HepG2 (cell line): ENCODE results near the gene RANBP3. TPM values are rescaled to one million over a fixed set of nuclear protein-coding genes. Genes with fewer than 3 reads are reported as not detected.
A peak's percentile ranks its signal among the peaks of the same experiment; 100 is the strongest.

Experiments
- ATAC-seq: fragments of 200-7000 bp; cut with Tn5 transposase; 3 replicates; pipeline ENCODE4 v1.9.1; 2020; ENCODE audit warnings: mild to moderate bottlenecking, moderate library complexity
- BruUV-seq: library from RNA; stranded (reverse); fragments of 400-500 nt; replicated peaks from 2 replicates; lab custom pipeline; 2021; lab: Mats Ljungman, UMichigan
- CTCF ChIA-PET: fragments of 300-600 bp; formaldehyde crosslinking; extraction: SDS; loops from one replicate; lab custom pipeline; 2021; ENCODE audit warnings: low total read pairs, inconsistent platforms, low intra/inter-chr PET ratio; lab: Yijun Ruan, JAX
- POLR2A ChIA-PET: fragments of 350-600 bp; sonication (Branson Sonifier 250); formaldehyde crosslinking; loops from one replicate; lab custom pipeline; 2020; ENCODE audit warnings: antibody characterized with exemption, inconsistent platforms; lab: Yijun Ruan, JAX
- DNase-seq: peaks from one replicate; pipeline ENCODE4 v3.0.0-alpha.2; 2015; ENCODE audit warnings: low spot score
- FAIRE-seq: peaks from 3 replicates; lab custom pipeline; 2011; peaks lifted over from hg19 to GRCh38; lab: Jason Lieb, UNC
- H2AFZ ChIP-seq: one replicate; pipeline ENCODE4 v1.6.1; 2011; ENCODE audit warnings: low read length, inconsistent platforms
- H3K27ac ChIP-seq: fragments of 300-600 bp; 3 replicates; pipeline ENCODE4 v1.8.0; 2011; ENCODE audit warnings: mixed run types, mild to moderate bottlenecking, mixed read lengths, low read length, inconsistent platforms; ENCODE audit not compliant: insufficient read depth; ENCODE audit errors: extremely low read length
- H3K27me3 ChIP-seq, 2 experiments: fragments of 200-600 bp in 1 of 2; 2 replicates in 1 of 2; 3 replicates in 1 of 2; pipeline versions ENCODE4 v1.6.0 to v1.8.0; 2011; ENCODE audit warnings: low read length in 2 of 2, mild to moderate bottlenecking in 2 of 2, moderate library complexity in 2 of 2, inconsistent platforms in 1 of 2; ENCODE audit not compliant: insufficient read depth in 2 of 2, control insufficient read depth in 1 of 2
- H3K36me3 ChIP-seq, 2 experiments: fragments of 200-600 bp in 1 of 2; replicated peaks in 1 of 2; 2 replicates in 1 of 2; 3 replicates in 1 of 2; pipeline versions ENCODE4 v1.5.1 to v1.8.0; 2011; ENCODE audit warnings: low read length in 2 of 2, inconsistent platforms in 1 of 2; ENCODE audit not compliant: insufficient read depth in 2 of 2, control insufficient read depth in 1 of 2
- H3K4me1 ChIP-seq: 2 replicates; pipeline ENCODE4 v1.5.1; 2012; ENCODE audit warnings: low read length, inconsistent platforms; ENCODE audit not compliant: insufficient read depth
- H3K4me2 ChIP-seq: 2 replicates; pipeline ENCODE4 v1.6.0; 2011; ENCODE audit warnings: low read depth, low read length, inconsistent platforms
- H3K4me3 ChIP-seq, 3 experiments: fragments of 200-600 bp in 1 of 3; sonication (generic), shearing (Covaris generic) in 1 of 3; replicated peaks in 1 of 3; 2 replicates each; pipeline ENCODE4 v1.5.1; 2011 to 2016; ENCODE audit warnings: low read length in 3 of 3, inconsistent platforms in 2 of 3, low read depth in 2 of 3, mild to moderate bottlenecking in 2 of 3, control low read depth in 1 of 3, mixed read lengths in 1 of 3; ENCODE audit not compliant: insufficient read depth in 1 of 3
- H3K79me2 ChIP-seq: one replicate; pipeline ENCODE4 v1.6.1; 2011; ENCODE audit warnings: low read length, inconsistent platforms; ENCODE audit not compliant: insufficient read depth
- H3K9ac ChIP-seq: 2 replicates; pipeline ENCODE4 v1.6.0; 2011; ENCODE audit warnings: mild to moderate bottlenecking, low read depth, low read length, inconsistent platforms; ENCODE audit not compliant: insufficient read depth
- H3K9me3 ChIP-seq: 2 replicates; pipeline ENCODE4 v1.5.1; 2012; ENCODE audit warnings: mild to moderate bottlenecking, low read length
- H4K20me1 ChIP-seq: 2 replicates; pipeline ENCODE4 v1.6.0; 2011; ENCODE audit warnings: inconsistent platforms, mild to moderate bottlenecking, low read length, moderate library complexity; ENCODE audit not compliant: insufficient read depth
- CREB3 ChIP-seq: sonication (generic); formaldehyde crosslinking; IDR thresholded peaks from 2 replicates; pipeline ENCODE4 v1.5.0; 2020; ENCODE audit warnings: missing genetic modification reagents
- CTCF ChIP-seq: sonication (generic); formaldehyde crosslinking; IDR thresholded peaks from 2 replicates; pipeline ENCODE4 v1.5.0; 2020; ENCODE audit warnings: mild to moderate bottlenecking, missing genetic modification reagents, moderate library complexity
- FOXC1 ChIP-seq: sonication (generic); formaldehyde crosslinking; IDR thresholded peaks from 2 replicates; pipeline ENCODE4 v1.8.0; 2022; ENCODE audit warnings: mild to moderate bottlenecking, missing genetic modification reagents, borderline replicate concordance
- FOXO1 ChIP-seq: sonication (generic); formaldehyde crosslinking; IDR thresholded peaks from 2 replicates; pipeline ENCODE4 v1.4.0; 2020; ENCODE audit warnings: missing genetic modification reagents
- GRHL1 ChIP-seq: sonication (generic); formaldehyde crosslinking; conservative IDR thresholded peaks from 2 replicates; pipeline ENCODE4 v1.8.0; 2022; ENCODE audit warnings: missing genetic modification reagents
- KDM2A ChIP-seq: sonication (generic); formaldehyde crosslinking; IDR thresholded peaks from 2 replicates; pipeline ENCODE4 v1.4.0; 2020; ENCODE audit warnings: low read depth, missing genetic modification reagents, borderline replicate concordance
- KMT2B ChIP-seq: IDR thresholded peaks from 2 replicates; pipeline ENCODE4 v1.6.1; 2016; ENCODE audit warnings: missing genetic modification reagents, missing compliant biosample characterization
- LCORL ChIP-seq, 2 experiments: fragments of 450-650 bp in 1 of 2; sonication (generic) in 1 of 2; formaldehyde crosslinking in 1 of 2; IDR thresholded peaks; 2 replicates each; pipeline versions ENCODE4 v1.5.0 to v1.6.1; 2017 to 2020; ENCODE audit warnings: antibody characterized with exemption in 1 of 2, missing genetic modification reagents in 1 of 2
- MED8 ChIP-seq: sonication (generic); formaldehyde crosslinking; IDR thresholded peaks from 2 replicates; pipeline ENCODE4 v1.8.1; 2023; ENCODE audit warnings: mild to moderate bottlenecking, missing genetic modification reagents; ENCODE audit not compliant: insufficient replicate concordance
- NCOA2 ChIP-seq: sonication (generic); formaldehyde crosslinking; IDR thresholded peaks from 2 replicates; pipeline ENCODE4 v1.8.0; 2022; ENCODE audit warnings: inconsistent platforms
- NKX3-1 ChIP-seq: sonication (generic); formaldehyde crosslinking; IDR thresholded peaks from 2 replicates; pipeline ENCODE4 v1.5.0; 2020; ENCODE audit warnings: missing genetic modification reagents
- RCOR2 ChIP-seq: IDR thresholded peaks from 2 replicates; pipeline ENCODE4 v1.6.1; 2016; ENCODE audit warnings: missing biosample characterization, missing genetic modification reagents
- TEAD2 ChIP-seq: sonication (generic); formaldehyde crosslinking; IDR thresholded peaks from 2 replicates; pipeline ENCODE4 v1.9.0; 2021; ENCODE audit warnings: missing genetic modification reagents
- ZGPAT ChIP-seq: IDR thresholded peaks from 2 replicates; pipeline ENCODE4 v1.6.1; 2016; ENCODE audit warnings: mild to moderate bottlenecking
- ZNF329 ChIP-seq: sonication (generic); formaldehyde crosslinking; IDR thresholded peaks from 2 replicates; pipeline ENCODE4 v1.9.0; 2021; ENCODE audit warnings: low read depth, mild to moderate bottlenecking, missing genetic modification reagents
- ZNF350 ChIP-seq: sonication (generic); formaldehyde crosslinking; IDR thresholded peaks from 2 replicates; pipeline ENCODE4 v1.4.0; 2020; ENCODE audit warnings: mild to moderate bottlenecking, low read depth, missing genetic modification reagents, borderline replicate concordance
- ZNF598 ChIP-seq: sonication (generic); formaldehyde crosslinking; IDR thresholded peaks from 2 replicates; pipeline ENCODE4 v1.5.1; 2020; ENCODE audit warnings: mild to moderate bottlenecking, missing genetic modification reagents, borderline replicate concordance
- ZNF629 ChIP-seq: sonication (generic); formaldehyde crosslinking; conservative IDR thresholded peaks from 2 replicates; pipeline ENCODE4 v1.5.0; 2020; ENCODE audit warnings: missing genetic modification reagents
- WGBS: methylation state at CpG from one replicate; pipeline ENCODE4 v1.1.6; 2017; ENCODE audit warnings: low lambda C conversion rate; 5-methylcytosine and 5-hydroxymethylcytosine counted together
- in situ Hi-C: cut with HindIII; loops from 2 replicates; pipeline ENCODE4 v1.10.0; 2017; ENCODE audit warnings: low pct_unique_long_range_greater_than_20kb; ENCODE audit not compliant: extremely low pct_ligation_motif_present
- intact Hi-C: fragments of 100-400 bp; cut with micrococcal nuclease; formaldehyde crosslinking; loops from one replicate; pipeline ENCODE4 v1.10.0; 2022; ENCODE audit not compliant: unreplicated experiment
- polyA plus RNA-seq, 8 experiments: library from polyadenylated mRNA; depleted of rRNA in 3 of 8; stranded (reverse) in 7 of 8; unstranded in 1 of 8; fragments of >200 nt; fragmentation: Illumina TruSeq in 4 of 8; extraction: Trizol in 4 of 8; gene quantifications; 2 replicates each; pipeline versions ENCODE4 v1.2.1 to v1.2.3, GENCODE V29; 2011 to 2016; ENCODE audit warnings: low read depth in 4 of 8, missing spikeins in 1 of 8, mixed read lengths in 1 of 8; ENCODE audit not compliant: insufficient read depth in 1 of 8
- total RNA-seq, 5 experiments: library from RNA; depleted of rRNA; stranded (reverse); fragments of >200 nt; fragmentation: Illumina TruSeq; extraction: Trizol; gene quantifications; 2 replicates each; pipeline ENCODE4 v1.2.3, GENCODE V29; 2016; ENCODE audit warnings: low read depth in 1 of 5

The RANBP3 gene
- total and polyA plus RNA-seq, 2 of the 13 experiments (the other 11 are each of a cell fraction or from before 2014, with no cell fraction given): 39.5 to 149 TPM

- intact Hi-C loops (no loop called here), in situ Hi-C loops (loop anchor here (5.0 kb wide), 1 partner anchor 37 kb away; no protein-coding TSS in a partner anchor)
- no peak for DNase-seq
- Histone ChIP-seq H3K36me3 (peaks cover 24 to 37% of the 10 kb centered on the region in 2 experiments; a peak in 4 of 5 replicates), H4K20me1 (no peaks in the 10 kb centered on the region), H3K9me3 (no peaks in the 10 kb centered on the region), H3K9ac (no peak overlapping the region), H3K4me3 (no peak overlapping the region), H3K27me3 (no peaks in the 10 kb centered on the region), H3K27ac (no peak overlapping the region), H3K4me1 (peaks cover 55% of the 10 kb centered on the region), H3K79me2 (no peaks in the 10 kb centered on the region), H3K4me2 (no peak overlapping the region), H2AFZ (no peak overlapping the region)
- no peak for FAIRE-seq
- no TSS peak for BruUV-seq
- peak; percentile 30 for ATAC-seq
- ChIA-PET CTCF (no interaction called here), POLR2A (interaction anchor here (1.0 to 2.7 kb wide), 3 partner anchors 11 to 111 kb away, joined by 3 to 13 read pairs (median 3); partner anchors contain the start of genes NDUFA11 and VMAC)
- 86% methylated on average over 27 of the region's 42 CpGs for WGBS
- no peak for TF ChIP-seq NKX3-1 (CRISPR knock-in tag)
- no peak for TF ChIP-seq KMT2B (CRISPR knock-in tag)
- TF ChIP-seq ZNF598 (CRISPR knock-in tag): no peak
- no peak for TF ChIP-seq TEAD2 (CRISPR knock-in tag)
- no peak for TF ChIP-seq CREB3
- TF ChIP-seq KDM2A: peak; percentile 63
- TF ChIP-seq ZNF350 (CRISPR knock-in tag): no peak
- TF ChIP-seq NCOA2 (CRISPR knock-in tag): no peak
- TF ChIP-seq LCORL (IDR thresholded peaks at IDR 0.05): no peak
- no peak for TF ChIP-seq LCORL (CRISPR knock-in tag; IDR thresholded peaks at IDR 0.05)
- no peak for TF ChIP-seq RCOR2
- TF ChIP-seq FOXC1 (CRISPR knock-in tag): no peak
- no peak for TF ChIP-seq GRHL1 (CRISPR knock-in tag)
- no peak for TF ChIP-seq ZGPAT (CRISPR knock-in tag)
- TF ChIP-seq ZNF629: no peak
- no peak for TF ChIP-seq CTCF (CRISPR knock-in tag)
- TF ChIP-seq ZNF329: 0 out of 2 replicates have a peak, but pooled peaks have one; percentile 68
- TF ChIP-seq MED8 (CRISPR knock-in tag): no peak
- no peak for TF ChIP-seq FOXO1
Observed at GRCh38 chr19:5914946-5915781, 62.8 kb downstream of the RANBP3 start.
